ENCODE results near the gene ZNF268. TPM values are rescaled to one million over a fixed set of nuclear protein-coding genes. Genes with fewer than 3 reads are reported as not detected.
A peak's percentile ranks its signal among the peaks of the same experiment; 100 is the strongest.

ZNF268 gene
- total RNA-seq, 1 donor from 2014 or later: 35.8 TPM

- H3K4me3 Mint-ChIP-seq (ENCODE audit: unreplicated experiment): no peak overlapping the region
- H3K36me3 Mint-ChIP-seq (ENCODE audit: low read depth, unreplicated experiment): peaks cover 50% of the 10 kb centered on the region
- DNase-seq (ENCODE audit: low spot score): no peak
- H3K27me3 Mint-ChIP-seq (ENCODE audit: unreplicated experiment): peaks cover 32% of the 10 kb centered on the region
- no peak for TF ChIP-seq CTCF (IDR thresholded peaks at IDR 0.05; ENCODE audit: unreplicated experiment)
- H3K4me1 Mint-ChIP-seq (ENCODE audit: unreplicated experiment): no peaks in the 10 kb centered on the region
- peak overlapping the region; percentile 48 for H3K27ac Mint-ChIP-seq (ENCODE audit: unreplicated experiment)
- peaks cover 68% of the 10 kb centered on the region for H3K9me3 Mint-ChIP-seq (ENCODE audit: unreplicated experiment)
Measured at GRCh38 chr12:133233006-133233405, 51.7 kb downstream of the ZNF268 start.

GRCh38 chr12:133233993-133234564 lies 52.8 kb downstream of the ZNF268 start:
- H3K4me1 Mint-ChIP-seq (ENCODE audit: unreplicated experiment): no peaks in the 10 kb centered on the region
- peaks cover 39% of the 10 kb centered on the region for H3K36me3 Mint-ChIP-seq (ENCODE audit: low read depth, unreplicated experiment)
- H3K27ac Mint-ChIP-seq (ENCODE audit: unreplicated experiment): no peak overlapping the region
- peaks cover 25% of the 10 kb centered on the region for H3K27me3 Mint-ChIP-seq (ENCODE audit: unreplicated experiment)
- peaks cover 58% of the 10 kb centered on the region for H3K9me3 Mint-ChIP-seq (ENCODE audit: unreplicated experiment)
- no peak for TF ChIP-seq CTCF (IDR thresholded peaks at IDR 0.05; ENCODE audit: unreplicated experiment)
- no peak overlapping the region for H3K4me3 Mint-ChIP-seq (ENCODE audit: unreplicated experiment)
- no peak for DNase-seq (ENCODE audit: low spot score)

- Mint-ChIP-seq H3K27ac (ENCODE audit: unreplicated experiment) (no peak overlapping the region), H3K9me3 (ENCODE audit: unreplicated experiment) (peaks cover 56% of the 10 kb centered on the region), H3K4me1 (ENCODE audit: unreplicated experiment) (no peaks in the 10 kb centered on the region), H3K27me3 (ENCODE audit: unreplicated experiment) (peaks cover 17% of the 10 kb centered on the region), H3K36me3 (ENCODE audit: low read depth, unreplicated experiment) (peaks cover 34% of the 10 kb centered on the region), H3K4me3 (ENCODE audit: unreplicated experiment) (no peak overlapping the region)
- no peak for TF ChIP-seq CTCF (IDR thresholded peaks at IDR 0.05; ENCODE audit: unreplicated experiment)
- no peak for DNase-seq (ENCODE audit: low spot score)
Measured at GRCh38 chr12:133234971-133235370, 53.7 kb downstream of the ZNF268 start.

GRCh38 chr12:133235401-133236112 lies 54.3 kb downstream of the ZNF268 start, which contains the start of gene ANHX:
TSS of gene ANHX (minus strand) at chr12:133235877. CDS start at chr12:133234356, 1,521 bp downstream.
- Mint-ChIP-seq H3K27ac (ENCODE audit: unreplicated experiment) (peak within 1 kb of the TSS; percentile 36), H3K4me3 (ENCODE audit: unreplicated experiment) (no peak within 1 kb of the TSS), H3K9me3 (ENCODE audit: unreplicated experiment) (peaks cover 57% of the 10 kb centered on the region), H3K27me3 (ENCODE audit: unreplicated experiment) (peaks cover 15% of the 10 kb centered on the region), H3K36me3 (ENCODE audit: low read depth, unreplicated experiment) (peaks cover 32% of the 10 kb centered on the region), H3K4me1 (ENCODE audit: unreplicated experiment) (no peaks in the 10 kb centered on the region)
- TF ChIP-seq CTCF (IDR thresholded peaks at IDR 0.05; ENCODE audit: unreplicated experiment): no peak
- DNase-seq (ENCODE audit: low spot score): no peak

- H3K36me3 Mint-ChIP-seq (ENCODE audit: low read depth, unreplicated experiment): peaks cover 29% of the 10 kb centered on the region
- TF ChIP-seq CTCF (IDR thresholded peaks at IDR 0.05; ENCODE audit: unreplicated experiment): no peak
- peaks cover 57% of the 10 kb centered on the region for H3K9me3 Mint-ChIP-seq (ENCODE audit: unreplicated experiment)
- no peak overlapping the region for H3K4me3 Mint-ChIP-seq (ENCODE audit: unreplicated experiment)
- no peaks in the 10 kb centered on the region for H3K4me1 Mint-ChIP-seq (ENCODE audit: unreplicated experiment)
- no peak for DNase-seq (ENCODE audit: low spot score)
- peaks cover 15% of the 10 kb centered on the region for H3K27me3 Mint-ChIP-seq (ENCODE audit: unreplicated experiment)
- H3K27ac Mint-ChIP-seq (ENCODE audit: unreplicated experiment): no peak overlapping the region
Measured at GRCh38 chr12:133236144-133236543, 54.8 kb downstream of the ZNF268 start.
